Urothelium cell line (cell line): ENCODE data around the gene MAP3K5.
"Not testable (repeated sequence)": the region's sequence is repeated elsewhere in the genome, so short reads cannot be mapped to it uniquely, and the experiment has no call there.

Experiments
- DNase-seq: peaks from one replicate; pipeline ENCODE4 v3.0.0; 2011; ENCODE audit warnings: low spot score, mixed read lengths
- FAIRE-seq: peaks from 2 replicates; lab custom pipeline; 2011; peaks lifted over from hg19 to GRCh38; lab: Jason Lieb, UNC

MAP3K5 gene

GRCh38 chr6:136791296-136792094 is 782 bp downstream of the MAP3K5 start:
- DNase-seq (peak; percentile 39), FAIRE-seq (no peak)

DNA sequence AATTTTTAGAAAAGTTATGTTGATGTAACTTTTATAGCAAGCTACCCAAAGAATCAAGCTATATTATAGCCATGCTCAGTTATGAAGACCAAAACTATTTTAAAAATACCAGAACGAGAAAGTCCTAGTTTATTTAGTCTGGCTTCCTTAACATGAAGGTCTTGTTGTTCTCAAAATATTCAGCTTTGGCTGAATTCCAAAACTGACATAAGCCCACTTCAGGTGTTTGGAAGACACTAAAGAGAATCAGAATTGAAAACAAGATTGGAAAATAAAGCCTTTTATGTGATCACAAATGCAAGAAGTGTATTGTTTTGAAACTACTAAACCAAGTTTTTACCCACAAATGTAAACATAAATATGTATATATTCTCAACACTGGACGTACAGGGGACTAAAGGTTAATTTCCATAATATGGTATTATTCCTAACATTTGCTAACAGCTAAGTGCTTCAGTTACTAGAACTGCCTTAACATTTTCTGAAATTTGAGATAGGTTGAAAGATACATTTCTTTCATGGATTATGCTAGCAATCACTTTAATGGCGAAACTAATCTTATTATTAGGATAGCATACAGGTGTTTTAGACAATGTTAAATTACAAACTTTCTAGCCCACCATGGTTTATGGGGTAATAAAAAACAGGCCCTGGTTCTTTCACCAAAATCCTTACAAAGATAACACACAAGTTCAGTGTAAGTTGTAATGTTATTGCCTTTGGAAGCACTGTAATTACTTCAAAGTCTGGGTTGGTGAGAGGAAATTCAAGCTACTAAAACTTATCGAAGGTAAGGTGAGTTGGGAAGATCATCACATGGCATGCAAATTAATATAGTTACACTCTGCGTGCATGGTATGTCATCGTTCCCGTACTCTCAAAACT is 1.6 kb downstream of the MAP3K5 start:
- FAIRE-seq (no peak), DNase-seq (no peak)

GRCh38 chr6:136789440-136789839 is 2.8 kb downstream of the MAP3K5 start:
- not testable (repeated sequence) for FAIRE-seq, DNase-seq

DNA sequence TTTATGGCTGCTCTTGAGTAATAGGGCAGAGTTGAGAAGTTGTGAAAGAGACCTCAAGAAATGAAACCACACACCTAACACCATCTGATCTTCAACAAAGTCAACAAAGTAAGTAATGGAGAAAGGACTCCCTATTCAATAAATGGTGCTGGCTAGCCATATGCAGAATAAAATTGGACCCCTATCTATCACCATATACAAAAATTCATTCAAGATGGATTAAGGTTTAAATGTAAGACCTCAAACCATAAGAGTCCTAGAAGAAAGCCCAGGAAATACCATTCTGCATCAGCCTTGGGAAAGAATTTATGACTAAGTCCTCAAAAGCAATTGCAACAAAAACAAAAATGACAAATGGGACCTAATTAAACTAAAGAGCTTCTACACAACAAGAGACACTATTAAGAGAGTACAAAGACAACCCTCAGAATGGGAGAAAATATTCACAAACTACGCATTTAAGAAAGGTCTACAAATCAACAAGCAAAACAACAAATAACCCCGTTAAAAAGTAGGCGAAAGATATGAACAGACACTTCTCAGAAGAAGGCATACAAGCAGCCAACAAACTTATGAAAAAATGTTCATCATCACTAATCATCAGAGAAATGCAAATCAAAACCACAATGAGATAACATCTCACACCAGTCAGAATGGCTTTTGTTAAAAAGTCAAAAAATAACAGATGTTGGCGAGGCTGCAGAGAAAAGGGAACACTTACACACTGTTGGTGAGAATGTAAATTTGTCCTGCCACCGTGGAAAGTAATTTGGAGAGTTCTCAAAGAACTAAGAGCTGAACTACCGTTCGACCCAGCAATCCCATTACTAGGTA is 4.0 kb downstream of the MAP3K5 start:
- no peak for FAIRE-seq
- no peak for DNase-seq

DNA sequence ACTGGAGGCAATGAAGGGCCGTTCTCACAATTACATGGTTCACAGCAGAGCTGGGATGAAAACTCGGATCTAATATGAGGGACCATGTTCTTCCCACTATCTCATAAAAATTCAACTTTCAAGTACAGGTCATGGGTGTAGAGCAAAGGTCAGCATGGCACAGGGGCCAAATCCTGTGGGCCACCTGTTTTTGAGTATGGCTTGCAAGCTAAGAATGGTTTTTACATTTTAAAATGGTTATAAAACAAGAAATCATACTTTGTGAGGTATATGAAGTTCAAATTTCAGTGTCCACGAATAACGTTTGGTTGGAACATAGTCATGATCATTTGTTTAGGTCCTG is 4.6 kb downstream of the MAP3K5 start:
- FAIRE-seq: no peak
- no peak for DNase-seq

DNA sequence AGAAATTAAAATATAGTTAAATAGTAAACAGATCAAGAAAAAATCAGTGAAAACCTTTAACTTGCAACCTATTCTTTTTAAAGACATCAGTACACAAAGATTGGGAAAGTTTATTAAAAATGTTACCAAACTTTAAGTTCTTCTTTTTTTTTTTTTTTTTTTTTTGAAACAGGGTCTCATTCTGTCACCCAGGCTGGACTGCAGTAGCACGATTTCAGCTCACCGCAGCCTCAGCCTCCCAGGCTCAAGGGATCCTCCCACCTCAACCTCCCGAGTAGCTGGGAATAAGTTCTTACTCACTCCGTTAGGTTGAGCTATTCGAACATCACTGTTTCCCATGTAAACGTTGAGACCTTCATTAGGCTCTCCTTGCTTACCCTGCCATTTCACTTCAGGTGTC is 5.6 kb downstream of the MAP3K5 start:
- DNase-seq: no peak
- no peak for FAIRE-seq

DNA sequence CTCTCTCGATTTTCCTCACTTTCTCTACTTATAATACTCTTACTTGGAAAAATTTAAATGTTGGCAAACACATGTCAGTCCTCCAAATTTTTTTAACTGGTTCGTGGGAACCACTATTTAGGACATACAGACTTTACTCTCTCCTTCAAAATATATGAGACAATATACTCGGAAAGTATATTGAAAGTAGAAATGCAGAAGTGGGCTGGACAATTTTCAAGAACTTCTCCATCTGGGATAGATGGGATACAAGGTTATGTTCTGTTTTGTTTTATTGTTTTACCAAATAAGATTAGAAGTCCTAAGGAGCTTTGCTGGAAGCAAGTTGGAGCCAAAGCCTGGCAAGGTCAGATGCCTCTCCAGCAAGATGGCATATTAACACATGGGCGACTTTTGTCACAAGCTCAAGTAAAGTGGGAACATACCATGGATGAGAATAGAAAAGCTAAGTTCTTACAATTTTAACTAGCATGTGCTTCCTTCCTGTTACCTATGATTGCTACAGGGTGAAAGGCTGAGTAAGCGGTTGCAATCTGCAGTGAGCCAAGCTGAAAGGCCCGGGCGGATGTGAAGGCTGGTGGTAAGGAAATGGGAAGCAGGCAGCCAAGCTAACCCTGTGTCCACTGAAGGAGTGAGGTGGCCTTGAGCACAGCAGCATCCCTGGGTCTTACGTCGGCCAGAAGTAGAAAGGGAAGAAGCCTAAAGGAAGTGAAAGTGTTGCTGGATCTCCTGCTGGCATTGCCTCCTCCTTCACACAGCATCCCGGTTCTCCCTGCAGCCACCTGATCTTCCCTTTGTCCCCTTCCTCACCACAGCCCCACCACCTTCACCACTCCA is 7.1 kb downstream of the MAP3K5 start:
- FAIRE-seq (no peak), DNase-seq (no peak)

DNA sequence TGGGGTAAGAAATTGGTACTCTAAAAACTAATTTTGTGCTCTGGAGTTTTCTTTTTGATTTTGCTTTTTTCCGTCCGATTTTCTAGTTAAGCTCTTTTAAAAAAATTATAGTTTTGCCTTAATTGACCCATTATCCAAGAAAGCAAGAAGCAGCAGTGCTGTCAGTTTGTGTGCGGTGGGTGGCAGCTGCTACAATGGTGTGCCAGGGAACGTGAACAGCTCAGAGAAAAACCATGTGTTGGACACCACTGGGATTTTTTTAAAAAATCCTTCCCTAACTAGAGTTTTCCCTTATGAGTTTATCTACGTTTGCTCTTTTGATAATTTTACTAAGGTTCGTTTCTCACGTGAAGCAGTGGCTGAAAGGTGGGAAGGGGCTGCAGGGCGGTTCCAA is 8.0 kb downstream of the MAP3K5 start:
- no peak for FAIRE-seq
- no peak for DNase-seq

DNA sequence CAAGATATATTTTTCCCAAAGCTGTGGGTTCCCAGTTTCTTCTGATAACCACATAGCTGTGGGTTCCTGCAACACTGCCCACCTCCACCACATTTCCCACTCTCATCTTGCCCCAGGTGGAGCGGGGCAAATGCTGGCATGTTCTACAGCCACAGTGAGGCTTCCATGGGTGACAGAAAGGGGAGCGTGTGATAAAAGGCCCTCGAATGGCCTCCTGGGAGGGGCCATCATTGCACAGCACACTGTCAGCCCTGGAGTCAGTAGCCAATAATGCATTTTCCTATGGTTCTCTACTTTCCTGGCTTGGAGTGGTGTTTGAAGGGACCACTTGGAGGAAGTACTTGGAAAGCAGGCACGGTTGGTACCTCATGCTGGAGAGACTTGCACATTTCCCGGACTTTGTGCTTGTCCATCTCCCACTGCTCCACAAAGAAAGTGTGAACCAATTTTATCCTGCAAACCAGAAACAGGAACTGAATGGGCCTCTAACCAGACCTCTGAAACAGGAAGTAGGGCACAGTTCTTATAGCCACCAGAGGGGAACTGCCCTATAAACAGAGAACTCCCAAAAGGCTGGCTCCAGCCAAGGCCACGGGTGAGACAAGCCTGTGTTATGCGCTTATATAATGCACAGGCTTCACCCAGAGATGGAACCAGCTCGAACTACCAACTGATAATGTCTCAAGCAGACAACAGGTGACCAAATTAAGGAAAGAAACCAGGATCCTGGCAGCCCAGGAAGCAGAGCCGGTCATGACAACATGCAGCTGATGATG is 8.6 kb downstream of the MAP3K5 start:
- DNase-seq (no peak), FAIRE-seq (no peak)

DNA sequence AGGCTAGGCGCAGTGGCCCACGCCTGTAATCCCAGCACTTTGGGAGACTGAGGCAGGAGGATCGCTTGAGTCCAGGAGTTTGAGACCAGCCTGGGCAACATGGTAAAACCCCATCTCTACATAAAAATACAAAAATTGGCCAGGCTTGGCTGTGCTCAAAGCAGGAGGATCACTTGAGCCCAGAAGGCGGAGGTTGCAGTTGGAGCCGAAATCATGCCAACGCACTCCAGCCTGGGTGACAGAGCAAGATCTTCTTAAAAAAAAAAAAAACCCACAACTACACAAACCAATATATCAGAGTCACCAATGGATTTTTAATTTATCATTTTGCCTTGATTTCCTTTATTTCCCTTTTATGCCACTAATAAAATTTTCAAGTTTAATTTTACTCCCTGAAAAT is 9.3 kb downstream of the MAP3K5 start:
- no peak for DNase-seq
- no peak for FAIRE-seq

GRCh38 chr6:136782021-136782770 is 10.1 kb downstream of the MAP3K5 start:
- FAIRE-seq: no peak
- no peak for DNase-seq

- FAIRE-seq (no peak), DNase-seq (no peak)
Measured at GRCh38 chr6:136780972-136781371, 11.3 kb downstream of the MAP3K5 start.

DNA sequence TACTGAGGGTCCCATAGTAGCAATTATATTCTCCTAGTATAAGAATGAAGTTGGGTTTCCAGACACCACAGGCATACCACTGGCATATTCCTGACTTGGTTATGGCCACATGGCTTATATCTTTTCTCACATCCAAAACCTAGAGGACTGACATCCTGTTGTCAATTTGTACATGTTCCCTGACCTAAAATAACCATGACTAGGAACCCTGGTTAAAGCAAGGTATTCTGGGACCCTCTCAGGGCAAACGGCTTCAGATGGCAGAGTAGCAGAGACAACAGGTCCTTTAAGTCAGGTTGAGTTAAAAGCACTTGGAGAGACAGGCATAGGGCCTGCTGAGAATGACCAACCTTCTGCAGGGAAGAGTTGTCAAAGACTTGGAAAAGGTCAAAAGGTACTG is 12.6 kb downstream of the MAP3K5 start:
- no peak for DNase-seq
- FAIRE-seq: no peak

- FAIRE-seq (no peak), DNase-seq (no peak)
Measured at GRCh38 chr6:136777651-136778050, 14.6 kb downstream of the MAP3K5 start.

- FAIRE-seq: no peak
- DNase-seq: no peak
Measured at GRCh38 chr6:136775548-136775947, 16.7 kb downstream of the MAP3K5 start.

DNA sequence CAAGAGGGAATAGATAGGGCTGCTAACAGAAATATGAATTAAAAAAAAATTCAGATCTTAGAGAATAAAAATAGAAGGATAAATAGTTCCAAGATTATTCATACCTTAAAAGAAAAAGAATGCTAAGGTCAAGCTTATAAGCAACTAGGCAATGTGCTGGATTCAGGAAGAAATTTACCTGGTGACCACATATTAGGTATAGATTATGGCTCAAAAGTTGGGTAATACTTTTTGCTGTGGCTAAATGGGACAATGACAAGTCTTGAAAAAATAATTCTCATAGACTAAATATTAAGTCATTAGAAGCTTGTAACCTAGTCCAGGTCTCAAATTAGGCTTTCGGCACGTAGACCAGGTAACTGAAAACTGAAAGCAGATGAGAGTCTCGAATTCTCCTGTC is 17.2 kb downstream of the MAP3K5 start:
- DNase-seq: no peak
- no peak for FAIRE-seq

DNA sequence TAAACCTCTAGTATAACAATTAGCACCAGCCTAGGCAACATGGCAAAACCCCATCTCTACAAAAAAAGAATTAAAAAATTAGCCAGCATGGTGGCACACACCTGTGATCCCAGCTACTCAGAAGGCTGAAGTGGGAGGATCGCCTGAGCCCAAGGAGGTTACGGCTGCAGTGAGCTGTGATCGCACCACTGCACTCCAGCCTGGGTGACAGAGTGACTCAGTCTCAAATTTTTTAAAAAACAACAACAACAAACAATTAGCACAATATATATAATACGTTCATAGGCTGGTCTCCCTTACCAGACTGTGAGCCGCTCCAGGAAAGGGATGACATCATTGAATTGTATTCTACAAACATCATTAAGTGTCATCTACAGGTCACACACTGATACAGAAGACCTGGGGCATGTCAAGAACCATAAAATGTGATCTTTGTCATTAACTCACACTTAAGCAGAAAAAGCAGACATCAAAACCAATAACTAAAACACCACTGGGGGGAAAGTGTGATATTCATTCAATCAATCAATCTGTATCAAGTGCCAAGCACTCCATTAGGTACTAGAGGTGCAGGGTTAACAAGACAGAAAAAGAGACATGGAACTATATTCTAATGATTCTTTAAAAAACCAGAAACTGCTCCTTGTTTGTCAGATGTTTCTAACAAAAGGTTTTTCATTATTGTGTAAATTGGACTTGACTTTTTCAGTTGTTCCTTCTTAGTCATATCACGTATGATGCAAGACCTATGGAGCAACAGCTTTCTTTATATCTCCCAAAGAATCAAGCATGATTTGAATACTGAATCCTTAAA is 17.8 kb downstream of the MAP3K5 start:
- peak; percentile 17 for DNase-seq
- no peak for FAIRE-seq

GRCh38 chr6:136773473-136773796 is 18.8 kb downstream of the MAP3K5 start:
- FAIRE-seq (no peak), DNase-seq (no peak)
